Measurements from ENCODE around the gene CDC42BPA. TPM values are rescaled to one million over a fixed set of nuclear protein-coding genes. Genes with fewer than 3 reads are reported as not detected.

Gene CDC42BPA
- polyA plus RNA-seq, 1 donor from 2014 or later: 22.9 TPM

DNA sequence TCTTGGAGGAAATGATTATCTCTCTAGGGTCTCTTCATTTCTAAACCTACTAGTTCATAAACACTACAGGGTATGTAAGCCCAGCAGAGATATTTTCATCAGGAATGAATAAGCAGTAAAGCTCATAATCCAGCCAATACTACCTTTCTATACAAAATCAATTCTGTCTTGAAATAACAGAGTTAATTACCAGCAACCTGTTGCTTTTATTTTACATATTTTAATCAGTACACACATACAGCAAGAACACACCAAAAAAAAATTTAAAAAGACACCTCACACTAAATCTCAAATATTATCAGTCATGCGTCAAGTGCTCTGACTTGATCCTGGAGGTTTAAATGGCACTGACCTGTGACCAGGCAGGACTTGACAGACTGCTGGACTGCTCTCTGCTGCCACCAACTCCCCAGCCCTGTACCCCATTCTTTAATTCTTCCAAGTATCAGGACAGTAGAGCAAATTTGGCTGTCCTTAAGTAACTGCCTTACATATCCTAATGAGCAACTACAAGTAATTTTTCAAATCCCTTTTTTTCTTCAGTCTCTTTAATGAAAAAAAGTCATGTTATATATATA is 98.5 kb downstream of the CDC42BPA start:
- Histone ChIP-seq H3F3A (ENCODE audit: insufficient read depth, low read length, poor library complexity, severe bottlenecking) (no peaks in the 10 kb centered on the region), H3K36me3 (ENCODE audit: insufficient read depth, low read length) (peaks cover 3% of the 10 kb centered on the region), H3K27ac (ENCODE audit: low read length) (no peak overlapping the region), H3K9me2 (ENCODE audit: insufficient read depth, low read length) (no peaks in the 10 kb centered on the region), H3K4me3 (ENCODE audit: low read length) (no peak overlapping the region), H3K9ac (ENCODE audit: low read length) (no peak overlapping the region), H3K4me2 (ENCODE audit: low read length) (no peak overlapping the region), H2AFZ (ENCODE audit: low read depth, low read length) (no peak overlapping the region), H3K79me2 (replicated peaks; ENCODE audit: insufficient read depth, low read length) (peaks cover 9% of the 10 kb centered on the region), H3K27me3 (ENCODE audit: insufficient read depth, low read depth, low read length) (no peaks in the 10 kb centered on the region), H3K9me3 (ENCODE audit: low read length) (no peaks in the 10 kb centered on the region), H4K20me1 (ENCODE audit: insufficient read depth) (no peaks in the 10 kb centered on the region)
- TF ChIP-seq TAF1 (IDR thresholded peaks at IDR 0.05; ENCODE audit: low read depth) (no peak), EP300 (conservative IDR thresholded peaks at IDR 0.05; ENCODE audit: poor library complexity, severe bottlenecking) (no peak), SMC3 (conservative IDR thresholded peaks at IDR 0.05; ENCODE audit: poor library complexity) (no peak), RAD21 (conservative IDR thresholded peaks at IDR 0.05) (no peak), EZH2 (IDR thresholded peaks at IDR 0.05; ENCODE audit: borderline replicate concordance, insufficient read depth, low read length, poor library complexity, severe bottlenecking) (no peak), POLR2AphosphoS5 (IDR thresholded peaks at IDR 0.05) (no peak), MXI1 (conservative IDR thresholded peaks at IDR 0.05; ENCODE audit: poor library complexity, severe bottlenecking) (no peak)
- TF ChIP-seq, protein P1, sequence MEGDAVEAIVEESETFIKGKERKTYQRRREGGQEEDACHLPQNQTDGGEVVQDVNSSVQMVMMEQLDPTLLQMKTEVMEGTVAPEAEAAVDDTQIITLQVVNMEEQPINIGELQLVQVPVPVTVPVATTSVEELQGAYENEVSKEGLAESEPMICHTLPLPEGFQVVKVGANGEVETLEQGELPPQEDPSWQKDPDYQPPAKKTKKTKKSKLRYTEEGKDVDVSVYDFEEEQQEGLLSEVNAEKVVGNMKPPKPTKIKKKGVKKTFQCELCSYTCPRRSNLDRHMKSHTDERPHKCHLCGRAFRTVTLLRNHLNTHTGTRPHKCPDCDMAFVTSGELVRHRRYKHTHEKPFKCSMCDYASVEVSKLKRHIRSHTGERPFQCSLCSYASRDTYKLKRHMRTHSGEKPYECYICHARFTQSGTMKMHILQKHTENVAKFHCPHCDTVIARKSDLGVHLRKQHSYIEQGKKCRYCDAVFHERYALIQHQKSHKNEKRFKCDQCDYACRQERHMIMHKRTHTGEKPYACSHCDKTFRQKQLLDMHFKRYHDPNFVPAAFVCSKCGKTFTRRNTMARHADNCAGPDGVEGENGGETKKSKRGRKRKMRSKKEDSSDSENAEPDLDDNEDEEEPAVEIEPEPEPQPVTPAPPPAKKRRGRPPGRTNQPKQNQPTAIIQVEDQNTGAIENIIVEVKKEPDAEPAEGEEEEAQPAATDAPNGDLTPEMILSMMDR (IDR thresholded peaks at IDR 0.05; ENCODE audit: poor library complexity, severe bottlenecking): no peak
- TF ChIP-seq, protein P2, sequence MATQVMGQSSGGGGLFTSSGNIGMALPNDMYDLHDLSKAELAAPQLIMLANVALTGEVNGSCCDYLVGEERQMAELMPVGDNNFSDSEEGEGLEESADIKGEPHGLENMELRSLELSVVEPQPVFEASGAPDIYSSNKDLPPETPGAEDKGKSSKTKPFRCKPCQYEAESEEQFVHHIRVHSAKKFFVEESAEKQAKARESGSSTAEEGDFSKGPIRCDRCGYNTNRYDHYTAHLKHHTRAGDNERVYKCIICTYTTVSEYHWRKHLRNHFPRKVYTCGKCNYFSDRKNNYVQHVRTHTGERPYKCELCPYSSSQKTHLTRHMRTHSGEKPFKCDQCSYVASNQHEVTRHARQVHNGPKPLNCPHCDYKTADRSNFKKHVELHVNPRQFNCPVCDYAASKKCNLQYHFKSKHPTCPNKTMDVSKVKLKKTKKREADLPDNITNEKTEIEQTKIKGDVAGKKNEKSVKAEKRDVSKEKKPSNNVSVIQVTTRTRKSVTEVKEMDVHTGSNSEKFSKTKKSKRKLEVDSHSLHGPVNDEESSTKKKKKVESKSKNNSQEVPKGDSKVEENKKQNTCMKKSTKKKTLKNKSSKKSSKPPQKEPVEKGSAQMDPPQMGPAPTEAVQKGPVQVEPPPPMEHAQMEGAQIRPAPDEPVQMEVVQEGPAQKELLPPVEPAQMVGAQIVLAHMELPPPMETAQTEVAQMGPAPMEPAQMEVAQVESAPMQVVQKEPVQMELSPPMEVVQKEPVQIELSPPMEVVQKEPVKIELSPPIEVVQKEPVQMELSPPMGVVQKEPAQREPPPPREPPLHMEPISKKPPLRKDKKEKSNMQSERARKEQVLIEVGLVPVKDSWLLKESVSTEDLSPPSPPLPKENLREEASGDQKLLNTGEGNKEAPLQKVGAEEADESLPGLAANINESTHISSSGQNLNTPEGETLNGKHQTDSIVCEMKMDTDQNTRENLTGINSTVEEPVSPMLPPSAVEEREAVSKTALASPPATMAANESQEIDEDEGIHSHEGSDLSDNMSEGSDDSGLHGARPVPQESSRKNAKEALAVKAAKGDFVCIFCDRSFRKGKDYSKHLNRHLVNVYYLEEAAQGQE (IDR thresholded peaks at IDR 0.05; ENCODE audit: borderline replicate concordance): no peak

DNA sequence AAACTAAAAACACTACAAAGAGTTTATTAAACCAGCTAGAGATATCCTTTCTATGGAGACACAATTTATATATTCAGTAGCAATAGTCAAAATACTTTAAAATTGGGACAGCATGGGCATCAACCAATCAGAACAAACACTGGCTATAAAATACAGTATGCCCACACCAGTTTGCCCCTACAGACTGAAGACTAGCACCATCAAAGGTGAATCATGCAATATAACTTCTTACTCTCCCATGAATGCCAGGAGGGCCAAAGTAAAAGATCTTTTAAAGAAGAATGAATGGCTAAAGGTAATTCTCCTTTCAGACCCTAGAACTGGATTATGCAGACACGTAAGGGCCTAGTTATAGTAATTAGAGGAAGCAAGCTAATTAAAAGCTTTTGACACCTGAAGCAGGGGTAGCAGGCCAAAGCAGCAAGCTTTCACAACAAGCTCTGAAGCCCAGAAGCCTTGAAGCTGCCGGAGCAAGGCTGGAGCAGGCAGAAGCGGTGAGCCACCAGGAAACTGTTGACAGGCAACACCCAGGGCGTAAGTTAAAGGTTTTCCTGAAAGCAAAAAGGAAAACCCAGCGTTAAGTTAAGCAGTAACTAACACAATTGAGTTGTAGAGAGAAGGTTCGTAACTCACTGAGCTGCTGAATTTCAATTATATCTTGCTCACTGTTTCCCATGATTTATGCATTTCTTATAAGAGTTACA is 99.3 kb downstream of the CDC42BPA start:
- Histone ChIP-seq H3F3A (ENCODE audit: insufficient read depth, low read length, poor library complexity, severe bottlenecking) (no peaks in the 10 kb centered on the region), H3K27me3 (ENCODE audit: insufficient read depth, low read depth, low read length) (no peaks in the 10 kb centered on the region), H3K4me2 (ENCODE audit: low read length) (no peak overlapping the region), H3K36me3 (ENCODE audit: insufficient read depth, low read length) (peaks cover 3% of the 10 kb centered on the region), H3K9me3 (ENCODE audit: low read length) (no peaks in the 10 kb centered on the region), H3K9me2 (ENCODE audit: insufficient read depth, low read length) (no peaks in the 10 kb centered on the region), H4K20me1 (ENCODE audit: insufficient read depth) (no peaks in the 10 kb centered on the region), H3K9ac (ENCODE audit: low read length) (no peak overlapping the region), H3K4me3 (ENCODE audit: low read length) (no peak overlapping the region), H3K79me2 (replicated peaks; ENCODE audit: insufficient read depth, low read length) (peaks cover 6% of the 10 kb centered on the region), H3K27ac (ENCODE audit: low read length) (no peak overlapping the region), H2AFZ (ENCODE audit: low read depth, low read length) (no peak overlapping the region)
- TF ChIP-seq RAD21 (conservative IDR thresholded peaks at IDR 0.05) (no peak), MXI1 (conservative IDR thresholded peaks at IDR 0.05; ENCODE audit: poor library complexity, severe bottlenecking) (no peak), SMC3 (conservative IDR thresholded peaks at IDR 0.05; ENCODE audit: poor library complexity) (no peak), TAF1 (IDR thresholded peaks at IDR 0.05; ENCODE audit: low read depth) (no peak), POLR2AphosphoS5 (IDR thresholded peaks at IDR 0.05) (no peak), EP300 (conservative IDR thresholded peaks at IDR 0.05; ENCODE audit: poor library complexity, severe bottlenecking) (no peak)
- TF ChIP-seq, protein P1 (IDR thresholded peaks at IDR 0.05; ENCODE audit: poor library complexity, severe bottlenecking): no peak
